ENCODE results near the gene PDZK1IP1. TPM values are rescaled to one million over a fixed set of nuclear protein-coding genes. Genes with fewer than 3 reads are reported as not detected.
A peak's percentile ranks its signal among the peaks of the same experiment; 100 is the strongest.

PDZK1IP1 gene
- total and polyA plus RNA-seq, 7 donors, result 31.9 to 291 (median 35.4) TPM; not detected in 4

GRCh38 chr1:47181095-47181954 lies 8.5 kb downstream of the PDZK1IP1 start:
- H3K36me3 ChIP-seq, result no peaks in the 10 kb centered on the region
- intact Hi-C loops (cut with DNase I), result no loop called here
- no peak for DNase-seq
- H3K27me3 ChIP-seq, result peaks cover 0 to 30% (median 2%) of the 10 kb centered on the region in 3 donors
- peaks cover 0 to 14% (median 12%) of the 10 kb centered on the region in 4 donors for H3K4me1 ChIP-seq
- no peaks in the 10 kb centered on the region for H3K9me3 ChIP-seq
- no peak overlapping the region for H3K4me3 ChIP-seq
- TF ChIP-seq POLR2AphosphoS5 (IDR thresholded peaks at IDR 0.05) (no peak), POLR2A (IDR thresholded peaks at IDR 0.05) (no peak), CTCF (IDR thresholded peaks at IDR 0.05) (no peak), EP300 (IDR thresholded peaks at IDR 0.05) (no peak)
- WGBS, 2 donors, result 58 to 76% methylated on average over 18 of the region's 18 CpGs
- no peak overlapping the region for H3K27ac ChIP-seq

DNA sequence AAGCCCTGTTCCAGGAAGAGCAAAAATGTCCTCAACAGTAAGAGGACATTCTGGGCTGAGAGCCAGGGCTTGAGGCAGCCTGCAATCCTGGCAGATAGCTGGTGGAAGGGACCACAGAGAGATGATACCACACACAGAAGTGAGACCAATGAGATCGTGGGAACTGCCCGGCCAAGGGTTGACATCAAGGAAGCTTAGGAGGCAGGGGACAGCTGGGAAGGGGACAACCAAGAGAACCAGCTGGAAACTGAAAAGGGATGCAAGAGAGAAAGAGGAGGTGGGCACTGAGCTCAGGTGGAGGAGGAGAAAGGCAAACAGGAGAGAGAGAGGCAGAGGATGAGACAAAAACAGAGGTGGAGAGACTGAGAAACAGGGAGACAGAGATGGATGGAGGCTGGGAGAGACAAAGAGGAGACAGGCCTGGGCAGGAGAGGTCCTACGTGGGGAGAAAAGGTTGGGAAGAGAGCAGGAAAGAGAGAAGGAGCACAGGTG lies 9.2 kb downstream of the PDZK1IP1 start:
- peaks cover 0 to 14% (median 12%) of the 10 kb centered on the region in 4 donors for H3K4me1 ChIP-seq
- DNase-seq, result no peak
- TF ChIP-seq EP300 (IDR thresholded peaks at IDR 0.05), result no peak
- TF ChIP-seq CTCF (IDR thresholded peaks at IDR 0.05), result no peak
- TF ChIP-seq POLR2AphosphoS5 (IDR thresholded peaks at IDR 0.05), result no peak
- TF ChIP-seq POLR2A (IDR thresholded peaks at IDR 0.05), result no peak
- no peak overlapping the region for H3K27ac ChIP-seq
- no peaks in the 10 kb centered on the region for H3K9me3 ChIP-seq
- 47 to 55% methylated on average over 3 of the region's 3 CpGs for WGBS, 2 donors
- peaks cover 0 to 30% (median 2%) of the 10 kb centered on the region in 3 donors for H3K27me3 ChIP-seq
- H3K4me3 ChIP-seq, result no peak overlapping the region
- H3K36me3 ChIP-seq, result no peaks in the 10 kb centered on the region
- intact Hi-C loops (cut with DNase I), result no loop called here

DNA sequence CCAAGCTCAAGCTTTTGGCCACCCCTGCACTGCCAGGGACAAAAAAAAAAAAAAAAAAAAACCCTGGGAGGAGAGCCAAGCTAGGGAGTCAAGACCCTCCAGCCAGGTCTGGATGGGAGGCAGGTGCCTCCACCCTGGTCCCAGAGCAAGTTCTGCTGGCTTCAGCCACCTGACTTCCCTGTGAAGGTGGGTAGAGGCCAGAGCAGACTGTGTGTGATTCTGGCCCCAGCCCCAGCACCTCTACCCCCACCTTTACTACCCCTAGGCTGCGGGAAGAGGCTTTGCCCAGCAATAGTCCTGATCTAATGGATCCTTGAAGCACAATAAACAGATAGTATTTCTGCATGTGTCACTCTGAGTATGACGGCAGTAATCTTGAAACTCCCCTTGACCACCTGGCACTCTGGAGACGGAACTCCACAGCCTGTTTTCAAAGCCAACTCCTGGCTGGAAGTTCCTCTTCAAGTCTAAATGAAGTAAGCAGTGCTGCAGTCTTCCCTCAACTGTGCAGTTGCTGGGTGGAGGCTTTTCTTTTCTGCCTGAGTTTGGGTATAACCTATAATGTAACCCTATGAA lies 9.8 kb downstream of the PDZK1IP1 start:
- DNase-seq, result no peak
- H3K27me3 ChIP-seq, result peaks cover 0 to 30% (median 2%) of the 10 kb centered on the region in 3 donors
- peak overlapping the region in 1 of 4 donors; percentile 47 for H3K4me3 ChIP-seq
- peaks cover 0 to 14% (median 12%) of the 10 kb centered on the region in 4 donors for H3K4me1 ChIP-seq
- no peak overlapping the region for H3K27ac ChIP-seq
- no peaks in the 10 kb centered on the region for H3K9me3 ChIP-seq
- TF ChIP-seq CTCF (IDR thresholded peaks at IDR 0.05), result no peak
- intact Hi-C loops (cut with DNase I), result loop anchor here (2.0 kb wide), 1 partner anchor 531 kb away; no protein-coding TSS in a partner anchor
- H3K36me3 ChIP-seq, result no peaks in the 10 kb centered on the region
- WGBS, 2 donors, result 17 to 57% methylated on average over 3 of the region's 3 CpGs

DNA sequence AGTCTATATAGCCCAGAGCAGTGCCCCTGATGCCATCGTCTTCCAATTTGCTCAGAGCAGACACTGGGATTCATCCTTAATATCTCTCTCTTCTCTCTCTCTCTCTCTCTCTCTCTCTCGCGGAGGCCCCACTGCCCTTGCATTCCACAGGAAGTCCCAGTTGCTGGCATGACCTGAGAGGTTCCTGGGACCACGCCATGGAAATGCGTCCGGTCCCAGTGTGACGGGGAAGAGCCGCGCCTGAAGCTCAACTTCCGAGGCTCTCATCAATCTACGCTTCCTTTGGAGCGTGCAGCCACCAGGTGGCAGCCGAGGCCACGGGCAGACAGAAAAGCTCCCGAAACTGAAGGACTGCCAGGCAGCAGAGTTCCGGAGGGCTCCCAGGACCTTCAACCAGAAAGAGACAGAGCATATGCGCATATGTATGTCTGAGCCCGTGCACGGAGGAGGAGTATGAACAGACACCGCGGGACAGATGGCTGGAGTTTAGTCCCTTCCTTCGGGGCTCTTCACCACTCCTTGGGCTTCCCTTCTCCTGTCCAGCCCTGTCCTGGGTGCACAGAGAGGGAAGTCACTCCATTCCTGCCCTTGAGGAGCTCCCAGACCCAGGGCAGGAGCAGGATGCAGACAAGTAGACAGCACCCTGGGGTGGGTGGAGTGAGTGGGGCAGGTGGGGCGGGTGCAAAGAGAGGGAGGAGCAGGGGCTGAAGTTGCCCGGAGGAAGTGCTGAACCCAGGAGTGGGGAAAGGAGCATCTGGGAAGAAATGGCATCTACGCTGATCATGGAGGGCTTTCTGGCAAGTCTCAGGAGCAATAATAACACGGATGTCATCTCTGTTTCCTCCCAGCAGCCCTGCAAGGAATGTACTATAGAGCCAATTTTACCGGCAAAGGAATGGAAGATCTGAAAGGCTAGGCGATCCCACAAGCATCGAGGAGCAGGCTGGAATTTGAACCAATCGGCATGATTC lies 10.5 kb downstream of the PDZK1IP1 start:
- H3K27me3 ChIP-seq, result peaks cover 0 to 30% (median 2%) of the 10 kb centered on the region in 3 donors
- H3K36me3 ChIP-seq, result no peaks in the 10 kb centered on the region
- H3K4me3 ChIP-seq, result peak overlapping the region; percentile 18 to 47 (median 30)
- H3K4me1 ChIP-seq, result peaks cover 0 to 14% (median 12%) of the 10 kb centered on the region in 4 donors
- DNase-seq, result peak; percentile 92
- peak overlapping the region in 2 of 4 donors; percentile 19 to 55 for H3K27ac ChIP-seq
- intact Hi-C loops (cut with DNase I), result loop anchor here (2.0 kb wide), 1 partner anchor 531 kb away; no protein-coding TSS in a partner anchor
- peak in 2 of 4 donors; percentile 26 to 33 for TF ChIP-seq POLR2AphosphoS5 (IDR thresholded peaks at IDR 0.05)
- no peak for TF ChIP-seq POLR2A (IDR thresholded peaks at IDR 0.05)
- TF ChIP-seq CTCF (IDR thresholded peaks at IDR 0.05), result peak; percentile 69 to 89 (median 74)
- no peaks in the 10 kb centered on the region for H3K9me3 ChIP-seq
- 3 to 8% methylated on average over 30 of the region's 30 CpGs for WGBS, 2 donors
